ENCODE measurements around the gene CMA1.

The CMA1 gene

GRCh38 chr14:24463017-24463883 lies 44.8 kb downstream of the CMA1 start:
- no peaks in the 10 kb centered on the region for H3K9me2 ChIP-seq (replicated peaks; ENCODE audit: insufficient read depth, low read length)
- no peaks in the 10 kb centered on the region for H3K36me3 ChIP-seq (replicated peaks; ENCODE audit: insufficient read depth, low read length)
- no peaks in the 10 kb centered on the region for H3K79me2 ChIP-seq (ENCODE audit: low read length)
- no peaks in the 10 kb centered on the region for H3F3A ChIP-seq (ENCODE audit: insufficient read depth, low read length)
- DNase-seq, result peak; percentile 25
- peaks cover 11% of the 10 kb centered on the region for H3K4me1 ChIP-seq (ENCODE audit: low read length)
- no peak overlapping the region for H3K27ac ChIP-seq (ENCODE audit: low read length)
- H4K20me1 ChIP-seq (ENCODE audit: insufficient read depth, low read length), result no peaks in the 10 kb centered on the region
- H3K4me3 ChIP-seq (ENCODE audit: low read length), result no peak overlapping the region
- H3K27me3 ChIP-seq (replicated peaks; ENCODE audit: insufficient read depth, low read length), result no peaks in the 10 kb centered on the region
- no peaks in the 10 kb centered on the region for H3K9me3 ChIP-seq (replicated peaks; ENCODE audit: insufficient read depth, low read length)
- peak overlapping the region; percentile 13; the same call in 1 of the 2 replicates for H3K4me2 ChIP-seq (ENCODE audit: low read depth, low read length)
- no peak for TF ChIP-seq CTCF (IDR thresholded peaks at IDR 0.05; ENCODE audit: low read length)
- no peak for TF ChIP-seq EZH2phosphoT487 (IDR thresholded peaks at IDR 0.05; ENCODE audit: low read length)
- no peak for TF ChIP-seq EZH2 (optimal IDR thresholded peaks at IDR 0.05; ENCODE audit: low read depth, low read length)
- H3K9ac ChIP-seq (ENCODE audit: low read length), result no peak overlapping the region
- H2AFZ ChIP-seq (ENCODE audit: low read length), result no peak overlapping the region

GRCh38 chr14:24461336-24461735 lies 46.7 kb downstream of the CMA1 start:
- no peaks in the 10 kb centered on the region for H3K9me2 ChIP-seq (replicated peaks; ENCODE audit: insufficient read depth, low read length)
- no peak for DNase-seq
- no peaks in the 10 kb centered on the region for H3K9me3 ChIP-seq (replicated peaks; ENCODE audit: insufficient read depth, low read length)
- no peaks in the 10 kb centered on the region for H3K27me3 ChIP-seq (replicated peaks; ENCODE audit: insufficient read depth, low read length)
- H3K79me2 ChIP-seq (ENCODE audit: low read length), result no peaks in the 10 kb centered on the region
- H3K4me1 ChIP-seq (ENCODE audit: low read length), result peaks cover 11% of the 10 kb centered on the region
- TF ChIP-seq EZH2 (optimal IDR thresholded peaks at IDR 0.05; ENCODE audit: low read depth, low read length), result no peak
- no peak for TF ChIP-seq EZH2phosphoT487 (IDR thresholded peaks at IDR 0.05; ENCODE audit: low read length)
- TF ChIP-seq CTCF (IDR thresholded peaks at IDR 0.05; ENCODE audit: low read length), result no peak
- H3K36me3 ChIP-seq (replicated peaks; ENCODE audit: insufficient read depth, low read length), result no peaks in the 10 kb centered on the region
- no peaks in the 10 kb centered on the region for H4K20me1 ChIP-seq (ENCODE audit: insufficient read depth, low read length)
- H3K4me2 ChIP-seq (ENCODE audit: low read depth, low read length), result no peak overlapping the region
- no peaks in the 10 kb centered on the region for H3F3A ChIP-seq (ENCODE audit: insufficient read depth, low read length)
- H2AFZ ChIP-seq (ENCODE audit: low read length), result no peak overlapping the region
- no peak overlapping the region for H3K4me3 ChIP-seq (ENCODE audit: low read length)
- no peak overlapping the region for H3K27ac ChIP-seq (ENCODE audit: low read length)
- H3K9ac ChIP-seq (ENCODE audit: low read length), result no peak overlapping the region

- Histone ChIP-seq H2AFZ (ENCODE audit: low read length) (no peak overlapping the region), H3K4me3 (ENCODE audit: low read length) (no peak overlapping the region), H3K9ac (ENCODE audit: low read length) (no peak overlapping the region), H3K9me2 (replicated peaks; ENCODE audit: insufficient read depth, low read length) (no peaks in the 10 kb centered on the region), H3K27me3 (replicated peaks; ENCODE audit: insufficient read depth, low read length) (no peaks in the 10 kb centered on the region), H3K4me2 (ENCODE audit: low read depth, low read length) (no peak overlapping the region), H4K20me1 (ENCODE audit: insufficient read depth, low read length) (no peaks in the 10 kb centered on the region), H3K36me3 (replicated peaks; ENCODE audit: insufficient read depth, low read length) (no peaks in the 10 kb centered on the region), H3K9me3 (replicated peaks; ENCODE audit: insufficient read depth, low read length) (no peaks in the 10 kb centered on the region), H3K79me2 (ENCODE audit: low read length) (no peaks in the 10 kb centered on the region), H3F3A (ENCODE audit: insufficient read depth, low read length) (no peaks in the 10 kb centered on the region), H3K4me1 (ENCODE audit: low read length) (peaks cover 11% of the 10 kb centered on the region), H3K27ac (ENCODE audit: low read length) (no peak overlapping the region)
- no peak for DNase-seq
- TF ChIP-seq EZH2 (optimal IDR thresholded peaks at IDR 0.05; ENCODE audit: low read depth, low read length) (no peak), EZH2phosphoT487 (IDR thresholded peaks at IDR 0.05; ENCODE audit: low read length) (no peak), CTCF (IDR thresholded peaks at IDR 0.05; ENCODE audit: low read length) (no peak)
These were observed 48.7 kb downstream of the CMA1 start for GRCh38 chr14:24459331-24459730.
